ENCODE measurements around the gene B4GALT5. TPM values are rescaled to one million over a fixed set of nuclear protein-coding genes. Genes with fewer than 3 reads are reported as not detected.

B4GALT5 gene
- total RNA-seq, 1 experiment from 2014 or later, result 92.5 TPM

GRCh38 chr20:49624317-49624716, 89.4 kb downstream of the B4GALT5 start (continued):
- TF ChIP-seq ZNF274 (IDR thresholded peaks at IDR 0.05; ENCODE audit: low read depth, low read length) (no peak), SP1 (IDR thresholded peaks at IDR 0.05; ENCODE audit: low read depth) (no peak), REST (IDR thresholded peaks at IDR 0.05; ENCODE audit: low read depth) (no peak), ELF1 (IDR thresholded peaks at IDR 0.05; ENCODE audit: borderline replicate concordance, low read depth) (no peak), EZH2phosphoT487 (IDR thresholded peaks at IDR 0.05; ENCODE audit: borderline replicate concordance) (no peak), POLR2AphosphoS5 (IDR thresholded peaks at IDR 0.05; ENCODE audit: low read depth, low read length) (no peak)

- no peaks in the 10 kb centered on the region for H3K79me2 ChIP-seq (ENCODE audit: insufficient read depth, low read length)
- H3K9me2 ChIP-seq (ENCODE audit: insufficient read depth), result no peaks in the 10 kb centered on the region
- H3K4me1 ChIP-seq (ENCODE audit: control insufficient read depth in 1 of 2, insufficient read depth in 2 of 2, low read length in 2 of 2), result peaks cover 0 to under 1% of the 10 kb centered on the region in 2 experiments; a peak in 1 of 4 replicates
- H3K27me3 ChIP-seq (ENCODE audit: insufficient read depth, low read length), result no peaks in the 10 kb centered on the region
- no peak for ATAC-seq
- no peak overlapping the region for H3K4me3 ChIP-seq (replicated peaks in 1 of 2; ENCODE audit: low read depth in 1 of 2, low read length in 2 of 2)
- H3K9ac ChIP-seq (ENCODE audit: low read length), result no peak overlapping the region
- no peak overlapping the region for H2AFZ ChIP-seq (ENCODE audit: low read depth, low read length, poor library complexity, severe bottlenecking)
- no peak overlapping the region for H3K4me2 ChIP-seq (ENCODE audit: low read length)
- no peak for DNase-seq (ENCODE audit: low read depth, low spot score)
- CTCF ChIA-PET, result no interaction called here
- no TSS peak for BruUV-seq (replicated peaks)
- H3K9me3 ChIP-seq (ENCODE audit: control insufficient read depth in 1 of 2, insufficient read depth in 1 of 2, low read depth in 1 of 2, low read length in 2 of 2), result peaks cover 0 to 8% of the 10 kb centered on the region in 2 experiments; a peak in 1 of 4 replicates
- POLR2A ChIA-PET, result interaction anchor here (0.6 kb wide), 1 partner anchor 11 kb away, joined by 3 read pairs; no protein-coding TSS in a partner anchor
- H3K27ac ChIP-seq (ENCODE audit: low read depth, low read length), result no peak overlapping the region
- no peaks in the 10 kb centered on the region for H3K36me3 ChIP-seq (ENCODE audit: control insufficient read depth in 1 of 2, insufficient read depth in 2 of 2, low read length in 2 of 2)
- intact Hi-C loops (cut with micrococcal nuclease), result loop anchor here (1.0 kb wide), 1 partner anchor 145 kb away; no protein-coding TSS in a partner anchor
- RAD21 ChIA-PET (ENCODE audit: low non-redundant PET in 1 of 2, low total read pairs in 2 of 2, uncharacterized antibody in 2 of 2, unreplicated experiment in 2 of 2), result no interaction called here
- H4K20me1 ChIP-seq (ENCODE audit: insufficient read depth), result no peaks in the 10 kb centered on the region
- no peak for TF ChIP-seq CTCF (IDR thresholded peaks at IDR 0.05 in 2 of 3, conservative IDR thresholded peaks at IDR 0.05 in 1 of 3; ENCODE audit: borderline replicate concordance in 1 of 3, insufficient read depth in 1 of 3, low read depth in 2 of 3, low read length in 2 of 3)
- TF ChIP-seq EGR1 (IDR thresholded peaks at IDR 0.05; ENCODE audit: low read depth), result no peak
- TF ChIP-seq EZH2phosphoT487 (IDR thresholded peaks at IDR 0.05; ENCODE audit: borderline replicate concordance), result no peak
- no peak for TF ChIP-seq POLR2AphosphoS5 (IDR thresholded peaks at IDR 0.05; ENCODE audit: low read depth, low read length)
- TF ChIP-seq RAD21 (IDR thresholded peaks at IDR 0.05; ENCODE audit: low read depth), result no peak
- no peak for TF ChIP-seq YY1 (IDR thresholded peaks at IDR 0.05; ENCODE audit: extremely low read depth, insufficient replicate concordance, low read depth, low read length)
- TF ChIP-seq CBX3 (IDR thresholded peaks at IDR 0.05; ENCODE audit: low read depth), result no peak
- no peak for TF ChIP-seq REST (IDR thresholded peaks at IDR 0.05; ENCODE audit: low read depth)
- TF ChIP-seq SRF (IDR thresholded peaks at IDR 0.05; ENCODE audit: low read depth), result no peak
- no peak for TF ChIP-seq FOSL1 (IDR thresholded peaks at IDR 0.05; ENCODE audit: low read depth)
- TF ChIP-seq POLR2A (IDR thresholded peaks at IDR 0.05; ENCODE audit: borderline replicate concordance, extremely low read depth, insufficient read depth, insufficient read length), result no peak
- no peak for TF ChIP-seq ELF1 (IDR thresholded peaks at IDR 0.05; ENCODE audit: borderline replicate concordance, low read depth)
- TF ChIP-seq CEBPB (IDR thresholded peaks at IDR 0.05; ENCODE audit: low read depth), result no peak
- no peak for TF ChIP-seq ZFX (IDR thresholded peaks at IDR 0.05)
- TF ChIP-seq ATF3 (IDR thresholded peaks at IDR 0.05), result no peak
Observed at GRCh38 chr20:49622243-49622642, 91.4 kb downstream of the B4GALT5 start.
